ENCODE results near the gene ADGRL3. TPM values are rescaled to one million over a fixed set of nuclear protein-coding genes. Genes with fewer than 3 reads are reported as not detected.
A peak's percentile ranks its signal among the peaks of the same experiment; 100 is the strongest.

The ADGRL3 gene
- total and polyA plus RNA-seq, 5 donors, result 0.52 to 3.8 (median 3.2) TPM

DNA sequence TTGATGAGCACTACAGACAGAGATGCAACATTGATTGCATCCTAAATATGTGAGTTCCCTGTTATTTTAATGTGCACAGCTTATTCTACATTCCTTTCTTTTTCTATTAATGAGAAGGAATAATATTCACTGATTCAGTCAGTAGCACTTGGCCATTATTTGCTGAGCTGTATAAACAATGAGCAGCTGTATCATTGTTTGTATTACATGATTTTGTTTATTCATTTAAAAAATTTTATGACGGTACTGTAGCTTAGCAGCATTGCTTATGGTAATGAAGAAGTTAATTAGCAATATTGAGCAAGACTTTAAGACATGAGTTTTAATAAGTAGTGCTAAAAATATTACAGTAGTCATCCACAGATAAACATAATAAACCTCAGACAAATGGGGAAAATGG is 582.0 kb downstream of the ADGRL3 start:
- Histone ChIP-seq H3K4me1 (ENCODE audit: control insufficient read depth, insufficient read depth, low read length) (no peaks in the 10 kb centered on the region), H3K27me3 (ENCODE audit: control insufficient read depth, insufficient read depth) (no peaks in the 10 kb centered on the region), H3K27ac (ENCODE audit: low read length) (no peak overlapping the region), H3K9me3 (ENCODE audit: control insufficient read depth, low read length) (no peaks in the 10 kb centered on the region), H3K4me3 (ENCODE audit: low read length) (no peak overlapping the region)
- 74% methylated on average over 1 of the region's 1 CpG for WGBS
- intact Hi-C loops (cut with DNase I), result no loop called here
- DNase-seq, result no peak
- ATAC-seq, result no peak

DNA sequence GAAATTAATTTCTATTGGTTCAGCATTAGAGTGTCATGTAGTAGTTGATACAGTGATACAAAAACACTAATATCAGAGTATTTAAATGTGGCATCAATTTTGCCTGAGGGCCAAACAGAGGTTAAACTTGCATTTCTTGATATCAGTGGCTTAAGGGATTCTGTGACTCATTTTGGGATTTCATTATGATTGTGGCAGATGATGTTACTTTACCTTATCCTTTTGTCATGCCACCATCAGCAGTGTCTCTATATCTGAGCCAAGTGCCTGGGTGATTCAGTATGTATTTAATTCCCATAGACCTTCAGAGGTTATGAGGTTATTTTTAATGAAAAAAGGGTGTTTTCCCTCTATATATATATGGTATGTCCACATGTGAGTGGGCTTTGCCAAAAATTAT is 582.9 kb downstream of the ADGRL3 start:
- intact Hi-C loops (cut with DNase I), result no loop called here
- no peaks in the 10 kb centered on the region for H3K4me1 ChIP-seq (ENCODE audit: control insufficient read depth, insufficient read depth, low read length)
- no peak for ATAC-seq

DNA sequence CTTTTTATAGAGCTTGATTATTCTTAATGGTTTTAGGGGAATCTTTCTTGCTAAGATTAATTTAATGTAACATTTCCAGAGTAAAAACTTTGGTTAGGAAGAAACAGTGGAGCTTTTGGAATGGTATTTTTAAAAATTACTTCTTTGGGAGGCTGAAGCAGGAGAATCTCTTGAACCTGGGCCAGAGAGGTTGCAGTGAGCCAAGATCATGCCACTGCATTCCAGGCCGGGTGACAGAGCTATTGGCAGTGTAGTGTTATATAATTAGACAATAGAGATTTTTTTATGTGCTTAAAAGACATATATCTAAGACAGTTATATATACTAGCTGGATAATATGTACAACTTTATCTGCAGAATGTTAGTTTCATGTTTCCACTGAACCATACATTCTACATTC is 585.6 kb downstream of the ADGRL3 start:
- no peaks in the 10 kb centered on the region for H3K4me1 ChIP-seq (ENCODE audit: control insufficient read depth, insufficient read depth, low read length)
- ATAC-seq (no peak), DNase-seq (no peak)
- no peaks in the 10 kb centered on the region for H3K9me3 ChIP-seq (ENCODE audit: control insufficient read depth, low read length)
- no peaks in the 10 kb centered on the region for H3K27me3 ChIP-seq (ENCODE audit: control insufficient read depth, insufficient read depth)
- 18% methylated on average over 1 of the region's 1 CpG for WGBS
- no peak overlapping the region for H3K4me3 ChIP-seq (ENCODE audit: low read length)
- no peak overlapping the region for H3K27ac ChIP-seq (ENCODE audit: low read length)
- intact Hi-C loops (cut with DNase I), result no loop called here

More for the DNA sequence above, 582.9 kb downstream of the ADGRL3 start:
- Histone ChIP-seq H3K9me3 (ENCODE audit: control insufficient read depth, low read length) (no peaks in the 10 kb centered on the region), H3K27ac (ENCODE audit: low read length) (no peak overlapping the region), H3K4me3 (ENCODE audit: low read length) (no peak overlapping the region), H3K27me3 (ENCODE audit: control insufficient read depth, insufficient read depth) (no peaks in the 10 kb centered on the region)
- no peak for DNase-seq

DNA sequence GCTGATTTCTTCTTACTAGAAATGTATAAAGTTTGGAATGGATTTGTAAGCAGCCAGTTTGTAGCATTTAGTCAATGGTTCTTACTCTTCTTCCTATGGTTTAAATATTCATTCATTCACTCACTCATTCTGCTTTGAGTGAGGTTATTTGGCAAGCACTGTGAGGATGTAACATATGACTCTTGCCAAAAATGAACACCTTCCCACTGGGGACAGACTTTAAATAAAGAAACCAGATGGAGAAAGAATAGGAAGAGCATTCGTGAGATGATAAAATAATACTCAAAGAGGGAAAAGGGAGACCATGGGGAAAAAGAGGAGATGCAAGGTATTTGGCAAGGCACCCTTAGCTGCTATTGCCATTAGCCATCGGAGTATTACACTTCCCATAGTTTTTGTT is 586.1 kb downstream of the ADGRL3 start:
- Histone ChIP-seq H3K9me3 (ENCODE audit: control insufficient read depth, low read length) (no peaks in the 10 kb centered on the region), H3K27me3 (ENCODE audit: control insufficient read depth, insufficient read depth) (no peaks in the 10 kb centered on the region), H3K27ac (ENCODE audit: low read length) (no peak overlapping the region), H3K4me1 (ENCODE audit: control insufficient read depth, insufficient read depth, low read length) (no peaks in the 10 kb centered on the region), H3K4me3 (ENCODE audit: low read length) (no peak overlapping the region)
- ATAC-seq (no peak), DNase-seq (no peak)
- 52% methylated on average over 2 of the region's 2 CpGs for WGBS
- intact Hi-C loops (cut with DNase I), result no loop called here

DNA sequence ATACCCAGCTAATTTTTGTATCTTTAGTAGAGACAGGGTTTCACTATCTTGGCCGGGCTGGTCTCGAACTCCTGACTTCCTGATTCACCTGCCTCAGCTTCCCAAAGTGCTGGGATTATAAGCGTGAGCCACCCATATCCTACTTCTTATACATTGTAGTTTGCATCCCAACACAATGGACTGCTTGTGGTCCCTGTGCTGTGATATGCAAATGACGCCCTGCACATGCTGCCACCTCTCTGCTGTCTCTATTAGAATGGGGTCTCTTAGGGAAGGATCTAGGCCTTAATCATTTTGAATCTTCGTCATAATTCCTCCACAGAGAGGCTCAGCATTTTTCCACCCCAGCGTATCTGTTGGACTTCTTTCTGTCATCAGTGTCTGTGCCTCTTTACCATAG is 595.9 kb downstream of the ADGRL3 start:
- intact Hi-C loops (cut with DNase I), result no loop called here
- Histone ChIP-seq H3K27ac (ENCODE audit: low read length) (no peak overlapping the region), H3K9me3 (ENCODE audit: control insufficient read depth, low read length) (no peaks in the 10 kb centered on the region), H3K4me1 (ENCODE audit: control insufficient read depth, insufficient read depth, low read length) (no peaks in the 10 kb centered on the region), H3K27me3 (ENCODE audit: control insufficient read depth, insufficient read depth) (no peaks in the 10 kb centered on the region), H3K4me3 (ENCODE audit: low read length) (no peak overlapping the region)
- WGBS, result 84% methylated on average over 6 of the region's 6 CpGs
- ATAC-seq (no peak), DNase-seq (no peak)

DNA sequence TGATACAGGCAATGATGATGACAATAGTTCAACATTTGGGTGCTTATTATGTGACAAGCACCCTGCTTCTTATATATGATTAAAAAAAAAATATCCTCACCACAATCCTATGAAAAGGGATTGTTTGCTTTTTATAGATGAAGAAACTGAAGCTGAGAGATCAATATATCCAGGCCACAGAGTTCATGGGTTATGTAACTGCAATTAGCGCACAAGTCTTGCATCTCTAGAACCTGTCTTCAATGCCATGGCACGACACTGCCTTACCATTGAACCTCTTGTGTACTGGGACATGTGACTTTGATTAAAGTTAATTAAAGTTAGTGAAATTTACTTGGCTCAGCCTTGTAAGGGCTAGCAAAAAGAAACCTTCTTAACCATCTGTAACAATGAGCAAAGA is 599.7 kb downstream of the ADGRL3 start:
- WGBS, result 89% methylated on average over 2 of the region's 2 CpGs
- no peak for DNase-seq
- intact Hi-C loops (cut with DNase I), result no loop called here

DNA sequence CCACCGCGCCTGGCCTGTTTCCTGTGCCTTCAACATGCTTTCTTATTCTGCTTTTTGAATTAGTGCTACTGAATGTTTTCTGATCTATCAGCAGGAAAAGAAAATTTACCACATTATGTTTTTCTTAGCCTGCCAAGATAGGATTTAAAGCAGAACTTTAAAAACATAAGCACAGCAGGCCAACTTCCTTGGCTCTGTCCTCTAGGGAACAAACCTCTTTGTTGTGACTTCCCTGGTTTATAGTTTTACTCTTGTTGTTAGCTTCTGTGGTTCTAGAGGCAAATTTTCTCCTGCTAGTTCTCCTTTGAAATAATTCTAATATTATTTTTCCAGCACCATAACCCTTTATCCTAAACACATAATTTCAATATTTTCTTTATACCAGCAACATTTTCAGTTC is 605.1 kb downstream of the ADGRL3 start:
- DNase-seq (no peak), ATAC-seq (no peak)
- 86% methylated on average over 2 of the region's 2 CpGs for WGBS
- H3K4me3 ChIP-seq (ENCODE audit: low read length), result no peak overlapping the region
- no peak overlapping the region for H3K27ac ChIP-seq (ENCODE audit: low read length)
- H3K4me1 ChIP-seq (ENCODE audit: control insufficient read depth, insufficient read depth, low read length), result no peaks in the 10 kb centered on the region
- intact Hi-C loops (cut with DNase I), result no loop called here
- no peaks in the 10 kb centered on the region for H3K27me3 ChIP-seq (ENCODE audit: control insufficient read depth, insufficient read depth)
- no peaks in the 10 kb centered on the region for H3K9me3 ChIP-seq (ENCODE audit: control insufficient read depth, low read length)

More for the DNA sequence above, 599.7 kb downstream of the ADGRL3 start:
- Histone ChIP-seq H3K27me3 (ENCODE audit: control insufficient read depth, insufficient read depth) (no peaks in the 10 kb centered on the region), H3K4me1 (ENCODE audit: control insufficient read depth, insufficient read depth, low read length) (no peaks in the 10 kb centered on the region), H3K9me3 (ENCODE audit: control insufficient read depth, low read length) (no peaks in the 10 kb centered on the region), H3K27ac (ENCODE audit: low read length) (no peak overlapping the region), H3K4me3 (ENCODE audit: low read length) (no peak overlapping the region)
- no peak for ATAC-seq

DNA sequence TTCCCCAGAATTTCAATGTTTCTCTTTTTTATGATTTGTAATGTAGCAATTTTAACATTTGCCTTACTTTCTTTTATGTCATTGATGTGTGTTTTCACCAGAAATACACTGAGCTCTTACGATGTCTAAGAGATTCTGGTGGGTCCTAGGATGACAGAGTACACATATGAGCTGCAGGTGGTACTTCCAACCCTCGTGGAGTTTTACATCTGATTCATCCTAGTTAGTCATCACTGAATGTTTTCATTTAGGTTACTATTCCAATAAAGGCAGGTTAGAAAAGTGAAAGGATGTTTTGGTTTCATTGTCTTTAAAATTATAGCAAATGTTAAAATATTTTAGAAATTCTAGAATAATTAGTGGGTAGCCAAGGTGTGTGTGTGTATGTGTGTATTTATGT is 605.9 kb downstream of the ADGRL3 start:
- intact Hi-C loops (cut with DNase I), result no loop called here
- H3K27ac ChIP-seq (ENCODE audit: low read length), result no peak overlapping the region
- whole genome bisulfite sequencing, result 78% methylated on average over 2 of the region's 2 CpGs
- no peaks in the 10 kb centered on the region for H3K9me3 ChIP-seq (ENCODE audit: control insufficient read depth, low read length)
- DNase-seq (no peak), ATAC-seq (no peak)
- no peaks in the 10 kb centered on the region for H3K27me3 ChIP-seq (ENCODE audit: control insufficient read depth, insufficient read depth)
- no peaks in the 10 kb centered on the region for H3K4me1 ChIP-seq (ENCODE audit: control insufficient read depth, insufficient read depth, low read length)
- no peak overlapping the region for H3K4me3 ChIP-seq (ENCODE audit: low read length)

DNA sequence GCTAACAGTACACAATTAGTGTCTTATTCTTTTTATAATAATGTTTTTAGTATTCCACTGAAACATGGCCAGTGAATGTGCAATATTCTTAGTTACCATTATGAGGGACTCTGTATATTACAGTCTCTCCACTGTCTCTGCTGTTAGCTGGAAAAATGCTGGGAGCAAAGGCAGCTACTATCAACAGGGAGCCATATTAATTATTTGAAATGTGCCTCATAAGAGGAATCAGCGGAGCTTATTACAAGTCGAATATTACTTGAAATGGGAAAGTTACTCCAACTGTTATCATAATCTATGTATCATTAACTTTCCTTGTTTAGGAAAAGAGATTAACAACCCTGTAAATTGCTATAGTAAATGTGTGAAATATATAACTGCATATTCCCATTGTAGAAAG is 612.0 kb downstream of the ADGRL3 start:
- Histone ChIP-seq H3K9me3 (ENCODE audit: control insufficient read depth, low read length) (no peaks in the 10 kb centered on the region), H3K27ac (ENCODE audit: low read length) (no peak overlapping the region), H3K4me3 (ENCODE audit: low read length) (no peak overlapping the region), H3K27me3 (ENCODE audit: control insufficient read depth, insufficient read depth) (no peaks in the 10 kb centered on the region), H3K4me1 (ENCODE audit: control insufficient read depth, insufficient read depth, low read length) (no peaks in the 10 kb centered on the region)
- DNase-seq, result no peak
- 92% methylated on average over 2 of the region's 2 CpGs for WGBS
- intact Hi-C loops (cut with DNase I), result no loop called here
- no peak for ATAC-seq

DNA sequence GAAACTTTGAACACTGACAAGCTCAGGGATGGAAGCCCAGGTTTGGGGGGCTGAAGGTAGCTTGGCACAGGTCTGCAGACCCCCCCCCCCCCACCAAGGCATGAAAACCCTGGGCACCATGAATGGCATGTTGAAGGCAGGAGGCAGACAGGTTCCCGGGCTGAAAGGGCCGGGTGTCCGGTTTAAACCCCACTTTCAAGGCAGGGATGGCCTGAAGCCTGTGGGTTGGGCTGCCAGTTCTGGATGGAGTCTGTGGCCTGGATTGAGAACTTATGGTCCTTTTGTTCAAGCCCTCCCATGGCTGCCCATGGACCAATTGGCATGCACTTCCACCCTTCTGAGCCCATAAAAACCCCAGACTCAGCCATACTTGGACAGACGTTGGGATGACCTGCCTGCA is 616.9 kb downstream of the ADGRL3 start:
- WGBS, result 89% methylated on average over 4 of the region's 4 CpGs
- intact Hi-C loops (cut with DNase I), result no loop called here
- Histone ChIP-seq H3K9me3 (ENCODE audit: control insufficient read depth, low read length) (no peaks in the 10 kb centered on the region), H3K27ac (ENCODE audit: low read length) (no peak overlapping the region), H3K4me3 (ENCODE audit: low read length) (no peak overlapping the region), H3K4me1 (ENCODE audit: control insufficient read depth, insufficient read depth, low read length) (no peaks in the 10 kb centered on the region), H3K27me3 (ENCODE audit: control insufficient read depth, insufficient read depth) (no peaks in the 10 kb centered on the region)
- DNase-seq (peak in 2 of 3 donors; percentile 16 to 30), ATAC-seq (no peak)

DNA sequence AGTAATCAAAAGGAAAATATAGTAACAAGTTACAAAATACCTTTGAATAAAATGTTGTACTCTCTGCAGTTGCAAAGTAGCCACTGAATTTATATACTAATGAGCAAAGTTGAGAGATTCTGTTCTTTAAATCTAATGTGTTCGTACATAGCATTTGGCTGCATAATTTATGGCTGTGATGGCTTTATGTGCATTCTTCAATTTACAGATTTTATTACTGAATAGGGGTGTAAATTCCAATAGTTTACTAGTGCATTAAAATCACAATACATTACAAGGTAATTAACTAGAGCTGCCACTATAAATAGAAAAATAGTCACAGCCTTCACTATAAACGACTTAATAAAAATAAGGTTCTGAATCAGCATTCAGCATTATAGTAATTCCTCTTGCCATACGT is 620.0 kb downstream of the ADGRL3 start:
- Histone ChIP-seq H3K4me1 (ENCODE audit: control insufficient read depth, insufficient read depth, low read length) (no peaks in the 10 kb centered on the region), H3K27me3 (ENCODE audit: control insufficient read depth, insufficient read depth) (no peaks in the 10 kb centered on the region), H3K27ac (ENCODE audit: low read length) (no peak overlapping the region), H3K9me3 (ENCODE audit: control insufficient read depth, low read length) (no peaks in the 10 kb centered on the region), H3K4me3 (ENCODE audit: low read length) (no peak overlapping the region)
- 82% methylated on average over 3 of the region's 3 CpGs for WGBS
- ATAC-seq (no peak), DNase-seq (no peak)
- intact Hi-C loops (cut with DNase I), result no loop called here

DNA sequence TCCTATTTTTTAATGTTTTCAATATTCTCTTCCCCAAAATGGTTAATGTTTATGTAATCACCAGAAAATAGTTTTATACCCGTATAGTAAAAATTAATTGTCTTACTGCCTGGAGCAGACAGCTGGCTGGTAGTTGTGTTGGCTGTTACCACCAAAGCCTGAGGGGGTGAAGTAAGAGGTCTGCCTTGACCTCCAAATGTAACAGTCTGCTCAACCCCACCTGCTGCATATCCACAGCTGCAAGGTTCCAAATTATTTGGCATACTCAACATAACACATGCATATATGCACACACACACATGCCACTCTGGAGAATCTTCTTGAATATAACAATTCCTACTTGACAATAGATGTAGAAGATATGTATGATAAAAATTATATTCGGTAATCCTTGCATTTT is 624.3 kb downstream of the ADGRL3 start:
- Histone ChIP-seq H3K27ac (ENCODE audit: low read length) (no peak overlapping the region), H3K27me3 (ENCODE audit: control insufficient read depth, insufficient read depth) (no peaks in the 10 kb centered on the region), H3K4me1 (ENCODE audit: control insufficient read depth, insufficient read depth, low read length) (no peaks in the 10 kb centered on the region), H3K4me3 (ENCODE audit: low read length) (no peak overlapping the region), H3K9me3 (ENCODE audit: control insufficient read depth, low read length) (no peaks in the 10 kb centered on the region)
- DNase-seq (no peak), ATAC-seq (no peak)
- 74% methylated on average over 2 of the region's 2 CpGs for WGBS
- intact Hi-C loops (cut with DNase I), result no loop called here

Data from right cardiac atrium (tissue), 5 donors.